ENCODE results near the gene ARID1B.

DNA sequence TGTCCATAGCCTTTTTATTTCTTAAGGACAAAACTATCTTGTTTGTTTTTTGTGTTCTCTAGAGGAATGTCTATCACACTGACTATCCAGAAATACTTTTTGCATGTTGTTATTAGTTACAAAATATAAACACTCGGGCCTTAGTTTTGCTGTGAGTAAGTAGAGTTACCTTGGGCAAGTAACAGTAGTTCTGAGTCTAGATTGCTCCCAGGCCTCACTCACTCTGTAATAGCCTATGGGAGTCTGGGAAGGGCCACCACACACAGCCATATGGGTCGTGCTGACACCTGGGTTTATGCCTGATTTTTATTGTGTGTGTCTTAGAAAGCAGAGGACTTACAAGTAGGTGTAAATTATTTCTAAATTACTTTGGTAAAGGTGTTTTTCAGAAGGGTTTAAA, 360.3 kb downstream of the ARID1B start:
- TF ChIP-seq, protein P1, sequence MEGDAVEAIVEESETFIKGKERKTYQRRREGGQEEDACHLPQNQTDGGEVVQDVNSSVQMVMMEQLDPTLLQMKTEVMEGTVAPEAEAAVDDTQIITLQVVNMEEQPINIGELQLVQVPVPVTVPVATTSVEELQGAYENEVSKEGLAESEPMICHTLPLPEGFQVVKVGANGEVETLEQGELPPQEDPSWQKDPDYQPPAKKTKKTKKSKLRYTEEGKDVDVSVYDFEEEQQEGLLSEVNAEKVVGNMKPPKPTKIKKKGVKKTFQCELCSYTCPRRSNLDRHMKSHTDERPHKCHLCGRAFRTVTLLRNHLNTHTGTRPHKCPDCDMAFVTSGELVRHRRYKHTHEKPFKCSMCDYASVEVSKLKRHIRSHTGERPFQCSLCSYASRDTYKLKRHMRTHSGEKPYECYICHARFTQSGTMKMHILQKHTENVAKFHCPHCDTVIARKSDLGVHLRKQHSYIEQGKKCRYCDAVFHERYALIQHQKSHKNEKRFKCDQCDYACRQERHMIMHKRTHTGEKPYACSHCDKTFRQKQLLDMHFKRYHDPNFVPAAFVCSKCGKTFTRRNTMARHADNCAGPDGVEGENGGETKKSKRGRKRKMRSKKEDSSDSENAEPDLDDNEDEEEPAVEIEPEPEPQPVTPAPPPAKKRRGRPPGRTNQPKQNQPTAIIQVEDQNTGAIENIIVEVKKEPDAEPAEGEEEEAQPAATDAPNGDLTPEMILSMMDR (conservative IDR thresholded peaks at IDR 0.05; ENCODE audit: low read depth, low read length): no peak
- no peak for TF ChIP-seq CEBPB (IDR thresholded peaks at IDR 0.05; ENCODE audit: low read depth, low read length)
- TF ChIP-seq, protein P2, sequence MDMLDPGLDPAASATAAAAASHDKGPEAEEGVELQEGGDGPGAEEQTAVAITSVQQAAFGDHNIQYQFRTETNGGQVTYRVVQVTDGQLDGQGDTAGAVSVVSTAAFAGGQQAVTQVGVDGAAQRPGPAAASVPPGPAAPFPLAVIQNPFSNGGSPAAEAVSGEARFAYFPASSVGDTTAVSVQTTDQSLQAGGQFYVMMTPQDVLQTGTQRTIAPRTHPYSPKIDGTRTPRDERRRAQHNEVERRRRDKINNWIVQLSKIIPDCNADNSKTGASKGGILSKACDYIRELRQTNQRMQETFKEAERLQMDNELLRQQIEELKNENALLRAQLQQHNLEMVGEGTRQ (IDR thresholded peaks at IDR 0.05; ENCODE audit: low read depth, low read length): no peak
- TF ChIP-seq FOS (IDR thresholded peaks at IDR 0.05; ENCODE audit: low read depth, low read length): no peak
- TF ChIP-seq MXI1 (IDR thresholded peaks at IDR 0.05; ENCODE audit: borderline replicate concordance, low read depth, low read length): no peak

All from IMR-90 (cell line).